ENCODE data around the gene ZNF644.
"Not testable (repeated sequence)": the region's sequence is repeated elsewhere in the genome, so short reads cannot be mapped to it uniquely, and the experiment has no call there.

DNA sequence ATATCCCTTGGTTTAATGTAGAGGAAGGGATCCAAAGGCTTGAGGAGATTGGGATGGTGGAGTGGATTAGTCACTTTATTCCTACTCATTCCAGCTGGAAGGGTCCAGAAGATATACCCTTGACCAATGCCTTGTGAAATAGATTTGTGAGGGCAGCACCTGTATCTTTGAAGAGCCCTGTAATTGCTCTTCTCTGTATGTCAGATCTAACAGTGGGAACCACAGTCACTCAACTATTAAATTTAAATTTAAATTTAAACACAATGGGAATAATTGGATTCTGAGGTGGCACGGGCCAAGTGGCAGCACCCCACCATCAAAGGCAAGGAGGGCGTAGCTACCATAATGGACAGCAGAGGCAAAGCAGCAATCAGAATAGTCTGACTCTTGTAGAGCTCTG is 20.5 kb upstream of the ZNF644 start:
- TF ChIP-seq, protein P1, sequence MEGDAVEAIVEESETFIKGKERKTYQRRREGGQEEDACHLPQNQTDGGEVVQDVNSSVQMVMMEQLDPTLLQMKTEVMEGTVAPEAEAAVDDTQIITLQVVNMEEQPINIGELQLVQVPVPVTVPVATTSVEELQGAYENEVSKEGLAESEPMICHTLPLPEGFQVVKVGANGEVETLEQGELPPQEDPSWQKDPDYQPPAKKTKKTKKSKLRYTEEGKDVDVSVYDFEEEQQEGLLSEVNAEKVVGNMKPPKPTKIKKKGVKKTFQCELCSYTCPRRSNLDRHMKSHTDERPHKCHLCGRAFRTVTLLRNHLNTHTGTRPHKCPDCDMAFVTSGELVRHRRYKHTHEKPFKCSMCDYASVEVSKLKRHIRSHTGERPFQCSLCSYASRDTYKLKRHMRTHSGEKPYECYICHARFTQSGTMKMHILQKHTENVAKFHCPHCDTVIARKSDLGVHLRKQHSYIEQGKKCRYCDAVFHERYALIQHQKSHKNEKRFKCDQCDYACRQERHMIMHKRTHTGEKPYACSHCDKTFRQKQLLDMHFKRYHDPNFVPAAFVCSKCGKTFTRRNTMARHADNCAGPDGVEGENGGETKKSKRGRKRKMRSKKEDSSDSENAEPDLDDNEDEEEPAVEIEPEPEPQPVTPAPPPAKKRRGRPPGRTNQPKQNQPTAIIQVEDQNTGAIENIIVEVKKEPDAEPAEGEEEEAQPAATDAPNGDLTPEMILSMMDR (IDR thresholded peaks at IDR 0.05): not testable (repeated sequence)
- not testable (repeated sequence) for TF ChIP-seq POLR2AphosphoS5, POLR2A (IDR thresholded peaks at IDR 0.05)

Data from prostate gland (tissue), 2 donors.